Fibroblast of gingiva (primary cell): Measurements from ENCODE around the gene BRD4.

Experiments
- DNase-seq: peaks from one replicate; pipeline ENCODE4 v3.0.0-alpha.2; 2011; ENCODE audit warnings: low read depth

Gene BRD4

DNA sequence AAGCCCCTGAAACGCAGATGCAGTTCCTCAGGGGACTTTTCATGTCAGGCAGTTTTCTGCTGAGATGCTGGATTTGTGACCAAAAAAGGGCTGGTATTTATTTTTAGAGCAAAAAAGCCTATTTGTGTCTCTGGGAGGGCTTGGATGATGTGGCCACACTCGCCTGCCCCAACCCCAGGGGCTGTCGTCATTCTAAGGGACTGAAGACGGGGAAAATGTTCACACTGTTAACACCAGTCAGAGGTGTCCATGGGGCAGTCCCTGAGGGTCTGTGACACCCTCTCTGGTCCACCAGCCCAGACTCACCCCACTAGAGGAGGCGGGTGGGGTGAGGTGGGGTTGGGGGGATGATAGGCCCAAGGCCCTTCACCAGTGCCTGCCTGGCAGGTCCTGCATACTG, 84.2 kb downstream of the BRD4 start:
- no peak for DNase-seq

DNA sequence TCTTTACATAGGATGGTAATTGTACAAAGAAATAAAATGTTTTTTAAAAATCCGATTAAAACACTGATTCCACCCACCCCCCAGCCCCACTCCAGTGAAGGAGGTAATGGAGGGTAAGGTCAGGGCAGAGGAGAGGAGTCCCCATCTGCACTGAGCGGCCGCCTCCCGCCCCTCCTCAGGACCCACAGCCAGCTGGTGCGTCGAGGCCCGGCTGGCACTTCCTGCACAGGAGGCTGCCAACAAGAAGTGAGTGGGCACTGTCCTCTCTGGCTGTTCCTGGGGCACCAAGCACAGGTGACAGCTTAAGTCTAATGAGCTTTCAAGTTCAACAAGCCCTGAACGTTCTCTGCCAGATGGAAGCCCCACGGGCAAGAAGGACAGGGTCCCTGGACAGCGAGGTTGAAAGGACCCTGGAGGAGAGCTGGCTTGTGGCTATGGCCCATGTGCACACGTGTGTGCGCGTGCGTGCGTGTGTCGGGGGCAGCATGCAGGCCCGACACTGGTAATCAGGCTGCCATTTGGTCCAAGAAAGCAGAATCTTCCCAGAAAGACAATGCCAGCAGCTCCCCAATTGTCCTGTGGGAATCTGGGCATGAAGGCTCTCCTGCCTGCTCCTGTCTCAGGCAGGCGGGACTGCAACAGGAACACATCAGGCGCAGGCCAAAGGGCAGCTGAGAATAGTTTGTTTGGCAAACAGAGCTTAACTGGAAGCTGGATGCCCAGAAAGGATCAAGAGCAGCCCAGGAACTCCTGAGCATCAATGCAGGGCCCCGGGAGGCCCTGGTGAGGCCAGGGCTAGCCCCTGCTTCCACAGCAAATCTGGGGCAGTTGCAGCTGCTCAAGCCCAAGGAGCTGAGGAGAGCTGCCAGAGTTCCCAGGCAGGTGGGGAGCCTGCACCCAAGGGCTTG, 85.0 kb downstream of the BRD4 start:
- no peak for DNase-seq

DNA sequence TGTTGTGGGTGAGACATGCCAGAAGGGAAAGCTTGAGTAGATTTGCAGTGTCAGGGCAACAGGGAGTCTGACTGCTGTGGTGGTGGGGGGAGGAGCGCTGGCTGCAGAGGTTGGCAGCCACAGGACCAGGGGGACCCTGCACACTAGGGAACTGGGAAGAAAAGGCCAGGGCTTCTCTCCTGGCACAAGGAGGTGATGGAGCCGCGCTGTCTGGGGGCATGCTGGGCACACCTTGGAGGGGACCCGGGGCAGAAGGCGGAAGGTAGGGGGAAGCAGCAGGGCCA, 86.2 kb downstream of the BRD4 start:
- DNase-seq = no peak

DNA sequence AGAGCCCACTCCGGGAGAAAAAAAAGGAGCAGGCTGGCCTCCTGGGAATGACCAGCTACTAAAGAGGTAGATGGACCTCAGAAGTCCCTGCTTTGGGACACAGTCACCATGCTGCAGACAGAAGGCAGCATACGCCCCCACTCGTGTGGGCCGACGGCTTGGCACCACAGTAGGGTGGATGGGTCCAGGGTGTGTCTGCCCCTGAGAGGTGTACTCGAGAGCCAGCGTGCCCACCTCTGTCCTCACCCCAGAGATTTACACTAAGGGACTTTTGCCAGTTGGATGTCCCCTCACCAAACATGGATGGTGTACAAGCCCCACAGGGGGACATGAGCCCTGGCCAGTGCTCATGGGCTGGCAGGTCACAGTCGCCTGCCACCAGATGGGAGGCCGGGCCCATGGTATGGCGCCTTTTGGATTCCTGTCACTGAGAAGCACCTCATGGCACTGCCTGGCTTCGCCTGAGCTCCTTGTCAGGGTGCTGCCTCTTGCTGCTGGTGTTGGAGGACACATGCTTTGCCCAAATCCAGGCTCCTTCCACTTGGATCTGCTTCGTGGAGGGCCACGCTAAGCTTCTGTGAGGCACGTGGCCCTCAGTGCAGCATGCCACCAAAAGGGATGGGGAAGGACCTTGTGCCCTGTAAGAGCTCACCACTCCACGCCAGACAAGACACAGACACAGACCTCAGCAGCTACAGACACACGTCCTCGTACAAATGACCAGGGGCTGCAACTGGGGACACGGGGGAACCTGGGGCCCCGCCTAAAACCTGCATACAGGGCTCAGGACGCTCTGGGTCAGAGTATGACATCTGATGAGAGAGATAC, 86.8 kb downstream of the BRD4 start:
- DNase-seq = no peak

DNA sequence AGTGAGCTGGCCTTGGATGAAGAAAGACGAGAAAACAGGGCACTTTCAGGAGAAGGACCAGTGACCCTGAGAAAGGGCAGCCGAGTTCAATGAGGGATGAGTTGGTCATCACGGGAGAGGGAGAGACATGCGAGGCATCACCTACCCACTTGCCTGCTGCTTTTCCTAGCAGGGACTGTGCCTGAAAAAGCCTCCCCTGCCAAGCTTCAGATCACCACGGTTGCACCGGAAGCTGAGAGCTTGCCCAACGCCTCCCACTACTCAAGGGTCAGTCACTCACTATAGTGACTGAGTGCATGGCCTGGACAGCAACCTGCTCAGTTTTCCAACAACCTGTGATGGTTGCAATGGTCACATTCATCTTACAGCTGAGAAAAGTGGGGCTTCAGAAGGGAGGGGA, 87.5 kb downstream of the BRD4 start:
- no peak for DNase-seq

DNA sequence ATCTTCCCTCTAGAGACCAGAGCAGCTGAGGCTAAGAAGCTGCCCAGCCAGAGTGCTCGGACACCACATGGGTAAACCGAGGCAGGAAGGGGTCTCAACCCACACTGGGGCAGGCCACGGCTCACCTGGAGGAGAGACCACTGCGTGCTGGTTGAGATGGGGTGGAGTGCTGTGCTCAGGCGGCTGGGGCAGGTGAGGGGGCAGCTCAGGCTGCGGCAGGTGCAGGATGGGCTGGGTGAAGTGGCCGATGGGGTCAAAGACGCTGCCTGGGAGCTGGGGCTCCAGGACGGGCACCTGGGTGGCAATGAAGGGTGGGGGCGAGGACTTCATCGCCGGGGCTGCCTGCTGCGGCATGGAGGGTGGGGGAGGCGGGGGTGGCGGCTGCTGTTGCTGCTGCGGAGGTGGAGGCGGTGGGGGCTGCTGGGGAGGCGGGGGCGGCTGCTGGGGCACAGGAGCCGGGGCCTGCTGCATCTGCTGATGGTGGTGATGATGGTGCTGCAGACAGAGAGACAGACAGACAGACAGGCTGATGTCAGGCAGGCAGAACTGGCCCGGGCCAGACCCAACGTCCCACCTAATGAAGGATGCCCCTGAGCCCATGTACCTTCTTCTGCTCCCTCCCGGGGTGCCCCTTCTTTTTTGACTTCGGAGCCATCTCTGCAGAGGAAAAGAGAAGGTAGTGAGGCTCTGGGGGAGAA, 88.1 kb downstream of the BRD4 start:
- no peak for DNase-seq

DNA sequence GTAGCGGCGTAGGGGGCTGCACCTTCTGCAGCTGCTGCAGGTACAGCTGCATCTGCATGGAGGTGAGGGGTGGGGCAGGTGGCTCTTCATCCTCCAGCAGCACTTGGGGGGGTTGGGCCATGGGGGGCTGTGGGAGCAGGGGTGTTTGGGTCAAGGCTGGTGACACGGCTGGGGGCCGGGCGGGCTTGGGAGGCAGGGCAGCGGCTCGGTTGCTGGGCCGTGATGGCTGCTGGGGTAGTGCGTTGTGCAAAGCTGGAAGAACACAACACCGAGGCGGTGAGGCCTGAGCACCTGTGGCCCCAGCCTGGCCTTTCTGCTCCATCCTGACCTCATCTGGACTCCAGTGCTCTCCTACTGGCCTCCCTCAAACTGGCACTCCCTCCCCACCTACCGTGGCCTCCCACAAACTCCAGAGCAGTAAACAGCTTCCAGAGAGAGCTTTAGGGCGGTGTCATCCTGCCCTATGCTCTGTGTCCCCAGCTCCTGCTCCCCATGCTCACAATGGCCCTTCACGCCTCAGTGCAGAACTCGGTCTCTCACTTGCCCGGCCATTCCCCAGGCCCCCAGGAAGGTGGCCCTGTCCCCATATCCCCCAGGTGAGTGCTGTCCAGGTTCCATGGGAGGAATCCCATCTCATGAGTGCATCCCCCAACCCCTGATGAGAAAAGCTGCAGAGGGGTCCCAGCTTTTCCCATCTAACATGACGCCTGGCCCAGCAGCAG, 88.9 kb downstream of the BRD4 start:
- no peak for DNase-seq

DNA sequence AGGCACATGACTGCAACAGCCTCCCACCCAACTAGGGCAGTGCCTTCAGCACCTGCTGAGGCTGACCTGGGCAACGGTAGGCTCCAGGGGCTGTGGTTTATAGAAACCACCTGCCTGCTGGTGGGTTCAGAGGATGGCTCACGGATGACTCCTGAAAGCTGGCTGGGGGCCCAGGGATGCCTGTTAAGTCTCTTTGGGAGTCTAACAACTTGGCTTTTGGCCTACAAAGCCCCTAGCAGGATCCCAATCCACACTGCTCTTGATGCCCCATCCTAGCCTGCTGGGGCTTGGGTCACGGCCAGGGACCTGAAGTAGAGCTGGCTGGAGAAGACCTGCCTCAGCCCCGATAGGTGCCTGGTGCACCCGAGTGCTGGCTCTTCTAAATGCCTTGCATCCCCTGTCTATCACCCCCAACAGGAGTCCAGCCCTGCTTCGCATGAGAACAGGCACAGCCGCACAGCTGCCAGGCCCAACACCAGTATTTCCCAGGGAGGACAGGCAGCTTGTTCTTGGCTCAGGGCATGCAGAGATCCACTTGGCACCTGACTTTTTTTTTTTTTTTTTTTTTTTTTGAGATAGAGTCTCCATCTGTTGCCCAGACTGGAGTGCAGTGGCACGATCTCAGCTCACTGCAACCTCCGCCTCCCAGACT, 91.0 kb downstream of the BRD4 start:
- DNase-seq = no peak

DNA sequence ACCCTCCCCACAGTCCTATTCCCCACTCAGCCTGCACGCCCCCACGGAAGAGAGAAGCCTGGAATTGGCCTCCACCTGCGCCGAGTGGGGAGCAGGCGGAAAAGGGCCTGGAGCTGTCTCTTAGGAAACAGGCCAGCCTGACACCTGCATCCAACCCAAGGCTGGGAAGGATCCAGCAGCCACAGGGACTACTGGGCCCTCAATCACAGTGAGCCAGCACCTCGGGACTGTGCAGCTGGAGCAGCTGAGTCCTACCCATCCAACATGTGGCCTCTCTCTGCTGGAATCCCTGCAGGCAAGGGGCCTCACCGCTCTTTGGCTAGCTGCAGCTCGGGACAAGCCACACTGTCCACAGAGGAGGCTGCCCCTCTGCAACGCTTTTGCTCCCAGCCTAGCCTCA, 91.8 kb downstream of the BRD4 start:
- DNase-seq = no peak

DNA sequence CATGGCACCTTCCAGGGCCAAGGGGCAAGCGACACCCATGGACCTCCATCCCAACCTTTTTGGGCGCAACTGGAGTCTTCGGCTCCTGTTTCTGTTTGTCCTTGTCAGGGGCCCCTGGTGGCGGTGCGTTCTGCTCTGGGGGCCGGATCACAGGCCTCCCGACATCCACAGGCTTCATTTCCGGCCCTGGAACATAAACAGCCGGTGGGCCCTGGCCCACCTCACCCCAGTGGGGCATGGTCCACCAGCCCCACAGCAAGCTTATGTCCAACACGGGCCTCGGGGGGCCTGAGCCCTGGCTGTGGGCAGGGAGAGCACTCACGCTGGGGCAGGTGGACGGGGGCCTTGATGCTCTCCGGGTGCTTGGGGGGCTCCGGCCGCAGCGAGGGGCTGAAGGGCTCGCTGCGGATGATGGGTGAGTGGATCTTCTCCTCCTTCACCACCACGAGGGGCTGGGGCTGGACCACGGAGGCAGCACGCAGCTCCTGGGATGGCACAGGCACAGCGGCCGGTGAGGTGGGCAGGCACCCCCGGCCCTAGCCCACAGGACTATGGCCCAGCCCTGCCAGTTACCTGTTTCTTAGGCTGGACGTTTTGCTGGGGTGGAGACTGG, 92.9 kb downstream of the BRD4 start:
- DNase-seq = no peak

DNA sequence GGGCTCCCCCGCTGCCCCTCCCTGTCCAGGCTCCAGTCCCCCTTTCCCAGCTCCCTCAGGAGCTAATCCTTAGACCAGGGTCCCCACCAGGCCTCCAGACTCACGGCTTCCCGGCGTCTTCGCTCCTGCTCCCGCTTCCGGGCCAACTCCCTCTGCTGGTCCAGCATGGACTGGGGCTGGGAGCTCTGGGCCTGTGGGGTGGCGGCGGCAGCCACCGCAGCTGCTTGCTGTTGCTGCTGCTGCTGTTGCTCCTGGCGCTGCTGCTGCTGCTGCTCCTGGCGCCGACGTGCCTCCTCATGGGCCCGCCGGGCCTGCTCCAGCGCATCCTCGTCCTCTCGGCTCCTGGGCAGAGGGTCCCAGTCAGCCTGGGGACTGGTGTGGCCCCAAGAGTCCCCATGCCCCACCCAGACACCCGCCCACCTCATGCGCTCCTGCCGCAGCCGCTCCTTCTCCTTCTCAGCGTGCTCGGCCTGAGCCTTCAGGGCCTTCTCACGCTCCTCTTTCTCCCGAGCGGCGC, 93.6 kb downstream of the BRD4 start:
- no peak for DNase-seq

DNA sequence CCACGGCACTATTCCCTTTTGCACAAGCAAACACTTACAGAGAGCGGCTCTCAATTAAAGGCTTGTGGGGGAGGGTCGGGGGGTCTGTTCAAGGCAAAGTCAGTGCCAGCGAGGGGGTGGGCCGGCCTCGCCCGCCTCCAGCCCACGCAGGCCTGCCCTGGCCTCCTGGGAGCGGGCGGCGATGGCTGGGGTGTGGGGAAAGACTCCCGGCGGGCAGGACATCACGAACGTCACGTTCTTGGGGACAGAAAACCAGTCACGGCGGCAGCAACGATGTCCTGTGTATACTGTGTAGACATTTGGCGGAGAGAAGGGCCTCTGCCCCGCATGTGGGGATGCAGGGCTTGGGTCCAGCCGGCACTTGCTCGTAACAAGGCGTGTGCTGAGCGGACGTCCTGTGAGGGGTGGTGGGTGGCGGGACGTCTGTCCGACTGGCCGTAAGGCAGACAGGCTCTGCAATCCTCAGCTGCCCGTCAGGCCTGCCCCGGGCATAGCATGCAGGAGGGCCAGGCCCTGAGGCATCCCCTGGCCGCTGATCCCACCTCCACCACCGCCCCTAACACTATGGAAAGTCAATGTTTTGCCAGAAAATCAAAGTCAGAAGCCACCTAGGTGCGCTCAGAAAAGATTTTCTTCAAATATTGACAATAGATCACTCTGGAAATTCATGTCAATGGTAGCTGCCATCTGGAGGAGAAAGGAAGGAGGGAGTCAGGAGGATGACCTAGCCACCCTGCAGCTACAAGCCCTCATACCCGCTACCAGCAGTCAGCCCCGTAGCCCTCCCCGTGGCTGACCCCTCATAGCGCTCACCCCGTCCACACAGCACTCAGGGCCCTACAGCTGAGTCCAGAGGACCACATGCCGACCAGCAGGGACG, 94.3 kb downstream of the BRD4 start:
- DNase-seq = no peak

DNA sequence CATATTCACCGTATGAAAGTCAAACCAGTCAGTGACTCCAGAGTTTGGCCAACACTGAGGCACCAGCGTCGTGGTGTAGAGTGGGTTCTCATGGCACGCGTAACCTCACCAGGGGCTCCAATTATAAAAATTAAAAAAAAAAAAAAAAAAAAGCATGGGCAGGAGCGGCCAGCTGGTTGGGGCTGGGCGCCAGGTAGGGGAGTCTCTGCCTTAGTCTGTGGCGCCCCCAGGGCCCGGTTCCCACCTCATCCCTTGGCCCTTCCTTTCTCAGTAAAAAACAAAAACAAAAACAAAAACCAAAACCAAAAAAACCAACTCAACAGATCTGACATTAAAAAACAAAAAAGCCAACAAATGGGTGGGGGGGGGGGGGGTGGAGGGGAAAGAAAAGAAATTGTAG, 95.5 kb downstream of the BRD4 start:
- DNase-seq = no peak

DNA sequence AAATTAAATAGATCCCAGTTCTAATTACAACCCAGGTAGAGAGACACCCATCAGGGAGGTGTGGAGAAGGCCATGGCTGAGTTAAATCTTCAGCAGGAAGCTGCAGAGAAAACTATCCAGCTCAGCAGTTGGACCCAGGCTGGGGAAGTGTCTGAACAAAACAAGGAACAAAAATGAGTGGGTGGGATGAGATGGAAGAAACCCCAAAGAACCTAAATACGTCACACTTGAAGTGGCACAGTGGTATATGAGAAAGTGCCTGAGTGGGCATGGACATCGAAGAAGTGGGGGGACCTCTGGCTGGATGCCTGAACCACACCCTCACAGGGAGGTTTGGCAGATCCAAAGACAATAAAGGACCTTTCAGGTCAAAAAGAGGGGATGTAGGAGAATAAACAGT, 96.6 kb downstream of the BRD4 start:
- DNase-seq = no peak

DNA sequence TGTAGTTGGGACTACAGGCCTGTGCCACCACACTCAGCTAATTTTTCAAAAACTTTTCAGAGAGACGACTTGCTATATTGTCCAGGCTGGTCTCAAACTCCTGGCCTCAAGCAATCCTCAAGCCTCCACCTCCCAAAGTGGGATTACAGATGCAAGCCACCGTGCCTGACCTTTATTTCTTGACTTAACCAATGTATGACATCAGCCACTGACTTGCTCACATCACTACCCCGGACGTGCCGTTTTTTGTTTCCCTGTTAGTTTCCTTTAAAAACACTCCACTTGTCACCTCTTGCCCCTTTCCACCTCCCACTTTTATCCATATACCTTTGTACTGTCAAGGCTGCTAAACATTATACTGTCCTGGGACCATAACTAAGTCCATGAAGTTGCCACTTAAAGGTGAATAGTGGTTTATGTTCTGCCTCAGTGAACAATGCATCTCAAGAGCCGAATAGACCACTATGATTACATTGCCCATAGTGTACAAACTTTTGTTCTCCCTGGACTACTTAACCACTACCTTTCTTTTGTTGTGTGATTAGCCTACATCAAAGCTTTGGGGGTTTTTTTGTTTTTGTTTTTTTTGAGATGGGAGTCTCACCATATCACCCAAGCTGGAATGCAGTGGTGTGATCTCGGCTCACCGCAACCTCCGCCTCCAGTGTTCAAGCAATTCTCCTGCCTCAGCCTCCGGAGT, 97.8 kb downstream of the BRD4 start:
- DNase-seq = no peak

DNA sequence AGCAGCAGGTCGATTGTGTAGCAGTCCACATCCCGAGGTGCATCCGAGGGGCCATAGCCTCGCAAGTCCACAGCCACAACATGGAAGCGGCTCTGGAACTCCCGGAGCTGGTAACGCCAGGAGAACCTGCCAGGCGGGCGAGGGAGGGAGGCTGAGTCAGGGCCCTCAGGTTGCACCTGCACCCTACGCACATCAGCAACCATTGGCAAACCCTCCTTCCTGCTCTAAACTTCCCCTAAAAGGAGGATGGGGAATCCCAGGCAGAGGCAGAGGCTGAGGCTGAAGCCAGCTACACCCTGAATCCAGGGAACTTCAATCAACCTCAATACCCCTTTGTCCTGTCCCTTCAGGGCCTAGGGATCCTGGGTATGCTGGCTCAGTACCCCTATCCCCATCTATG, 101.1 kb downstream of the BRD4 start:
- no peak for DNase-seq

DNA sequence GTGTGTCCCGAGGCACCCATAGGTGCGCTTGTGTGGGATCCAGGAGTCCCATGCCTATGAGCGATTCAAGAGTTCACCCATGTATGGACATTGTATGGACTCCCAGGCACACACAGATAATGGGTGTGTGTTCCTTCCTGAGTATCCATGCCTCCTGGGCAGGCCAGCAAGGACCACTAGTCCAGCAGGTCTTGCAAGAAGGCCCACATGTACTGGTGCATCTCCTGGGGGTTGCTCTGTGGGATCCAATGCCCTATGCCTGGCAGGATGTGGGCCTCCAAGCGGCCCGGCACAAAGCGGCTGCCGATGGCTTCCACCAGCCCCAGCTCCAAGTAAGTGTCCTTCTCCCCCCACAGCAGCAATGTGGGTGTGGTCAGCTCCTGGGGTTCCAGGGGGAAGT, 105.1 kb downstream of the BRD4 start:
- no peak for DNase-seq

DNA sequence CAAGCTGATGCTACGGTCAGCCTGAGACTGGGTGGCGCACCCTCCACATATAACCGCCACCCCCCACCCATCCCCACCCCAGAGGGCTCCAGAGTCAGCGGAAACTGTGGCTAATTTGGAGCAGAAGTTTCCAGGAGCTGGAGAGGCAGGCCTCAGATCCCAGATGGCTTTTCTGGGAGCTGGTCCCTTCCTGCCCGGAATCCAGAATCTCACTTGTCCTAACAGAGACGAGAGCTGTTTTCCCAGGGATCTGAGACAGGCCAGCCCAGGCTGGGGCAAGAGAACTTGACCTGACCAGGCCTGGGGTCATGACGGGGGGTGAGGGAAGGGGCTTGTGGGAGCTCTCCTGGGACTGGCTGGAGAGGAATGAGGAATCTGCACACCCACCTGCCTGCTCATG, 106.6 kb downstream of the BRD4 start:
- no peak for DNase-seq

DNA sequence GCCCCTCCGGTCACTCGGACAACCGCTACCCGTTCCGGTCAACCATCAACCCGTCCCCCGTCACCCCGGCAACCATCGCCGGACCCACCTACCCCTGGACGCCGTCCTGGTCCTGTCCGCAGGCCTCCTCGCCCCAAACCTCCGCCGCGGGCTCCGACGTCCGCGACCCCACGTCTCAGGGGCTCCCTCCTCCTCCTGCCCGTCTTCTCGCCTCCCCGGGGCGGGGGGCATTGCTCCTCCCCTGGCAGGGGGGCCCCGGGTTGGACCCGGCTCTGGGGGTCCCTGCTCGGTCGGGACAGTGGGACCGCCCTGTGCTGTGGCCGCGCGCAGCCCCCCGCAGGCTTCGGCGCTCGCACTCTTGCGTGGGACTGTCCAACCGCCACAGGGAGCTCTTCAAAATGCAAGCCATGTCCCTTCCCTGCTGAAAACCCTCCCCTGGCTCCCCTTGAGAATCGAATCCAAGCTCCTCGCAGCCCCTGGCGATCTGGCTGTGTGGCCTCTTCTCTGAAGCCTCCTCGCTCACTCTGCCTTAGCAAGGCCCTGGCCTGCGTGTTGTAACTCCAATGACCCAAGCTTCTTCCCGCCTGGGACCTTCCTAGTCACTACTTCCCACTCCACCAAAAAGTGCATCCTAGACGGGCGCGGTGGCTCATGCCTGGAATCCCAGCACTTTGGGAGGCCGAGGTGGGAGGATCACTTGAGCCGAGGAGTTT, 108.5 kb downstream of the BRD4 start:
- peak; percentile 33 for DNase-seq
